Trophoblast cell (in vitro differentiated cells and primary cell): Measurements from ENCODE around the gene TBC1D3E. TPM values are rescaled to one million over a fixed set of nuclear protein-coding genes. Genes with fewer than 3 reads are reported as not detected.
"Not testable (repeated sequence)": the region's sequence is repeated elsewhere in the genome, so short reads cannot be mapped to it uniquely, and the experiment has no call there.

ENCODE experiments used
- DNase-seq, 2 donors: peaks; one replicate each; pipeline ENCODE4 v3.0.0-alpha.2; 2016
- H2AFZ ChIP-seq: 2 replicates; pipeline ENCODE4 v1.6.1; 2013; ENCODE audit warnings: low read length, moderate library complexity, mild to moderate bottlenecking; ENCODE audit not compliant: insufficient read depth, poor library complexity
- H2AK5ac ChIP-seq: 2 replicates; pipeline ENCODE4 v1.6.1; 2013; ENCODE audit warnings: mild to moderate bottlenecking, low read length
- H2BK120ac ChIP-seq: 2 replicates; pipeline ENCODE4 v1.6.1; 2013; ENCODE audit warnings: low read length, mild to moderate bottlenecking, moderate library complexity; ENCODE audit not compliant: insufficient read depth, poor library complexity
- H2BK12ac ChIP-seq: 2 replicates; pipeline ENCODE4 v1.6.1; 2013; ENCODE audit warnings: mild to moderate bottlenecking, low read length, moderate library complexity
- H2BK5ac ChIP-seq: 2 replicates; pipeline ENCODE4 v1.6.1; 2013; ENCODE audit warnings: low read length, low read depth, moderate library complexity, mild to moderate bottlenecking; ENCODE audit not compliant: poor library complexity
- H3K14ac ChIP-seq: 2 replicates; pipeline ENCODE4 v1.6.1; 2013; ENCODE audit warnings: mild to moderate bottlenecking, low read length
- H3K18ac ChIP-seq: 2 replicates; pipeline ENCODE4 v1.6.1; 2013; ENCODE audit warnings: mild to moderate bottlenecking, low read length
- H3K23ac ChIP-seq: 2 replicates; pipeline ENCODE4 v1.6.1; 2013; ENCODE audit warnings: low read length
- H3K27ac ChIP-seq: 2 replicates; pipeline ENCODE4 v1.5.1; 2013; ENCODE audit warnings: low read depth, mild to moderate bottlenecking, inconsistent platforms, low read length, moderate library complexity
- H3K27me3 ChIP-seq: 2 replicates; pipeline ENCODE4 v1.6.1; 2013; ENCODE audit warnings: inconsistent platforms, mild to moderate bottlenecking, low read length, moderate library complexity; ENCODE audit not compliant: insufficient read depth
- H3K36me3 ChIP-seq, 2 experiments: 1 replicate in 1 of 2; 2 replicates in 1 of 2; pipeline ENCODE4 v1.6.1; 2013; ENCODE audit warnings: low read length in 2 of 2, mild to moderate bottlenecking in 2 of 2, moderate library complexity in 1 of 2; ENCODE audit not compliant: insufficient read depth in 2 of 2, control insufficient read depth in 1 of 2
- H3K4ac ChIP-seq: 2 replicates; pipeline ENCODE4 v1.6.1; 2013; ENCODE audit warnings: low read depth, mild to moderate bottlenecking, low read length, moderate library complexity
- H3K4me1 ChIP-seq, 2 experiments: 1 replicate in 1 of 2; 2 replicates in 1 of 2; pipeline ENCODE4 v1.6.1; 2013; ENCODE audit warnings: low read length in 2 of 2, mild to moderate bottlenecking in 2 of 2, moderate library complexity in 1 of 2; ENCODE audit not compliant: insufficient read depth in 2 of 2, control insufficient read depth in 1 of 2
- H3K4me2 ChIP-seq: 2 replicates; pipeline ENCODE4 v1.6.1; 2013; ENCODE audit warnings: inconsistent platforms, mild to moderate bottlenecking, low read length, moderate library complexity
- H3K4me3 ChIP-seq: 2 replicates; pipeline ENCODE4 v1.5.1; 2013; ENCODE audit warnings: mild to moderate bottlenecking, low read depth, low read length, inconsistent platforms
- H3K79me1 ChIP-seq: one replicate; pipeline ENCODE4 v1.6.1; 2013; ENCODE audit warnings: low read length
- H3K79me2 ChIP-seq: 2 replicates; pipeline ENCODE4 v1.6.1; 2013; ENCODE audit warnings: low read length, mild to moderate bottlenecking; ENCODE audit not compliant: control insufficient read depth, insufficient read depth, poor library complexity
- H3K9ac ChIP-seq: 2 replicates; pipeline ENCODE4 v1.6.1; 2013; ENCODE audit warnings: mild to moderate bottlenecking, low read length
- H3K9me3 ChIP-seq: 2 replicates; pipeline ENCODE4 v1.6.1; 2013; ENCODE audit warnings: low read depth, mild to moderate bottlenecking, control low read depth, inconsistent platforms, low read length; ENCODE audit not compliant: insufficient read depth
- H4K12ac ChIP-seq: 2 replicates; pipeline ENCODE4 v1.6.1; 2013; ENCODE audit warnings: low read depth, mild to moderate bottlenecking, low read length, moderate library complexity
- H4K8ac ChIP-seq: 2 replicates; pipeline ENCODE4 v1.6.1; 2013; ENCODE audit warnings: low read depth, mild to moderate bottlenecking, low read length, moderate library complexity
- H4K91ac ChIP-seq: one replicate; pipeline ENCODE4 v1.6.1; 2013; ENCODE audit warnings: low read depth, mild to moderate bottlenecking, low read length, moderate library complexity
- WGBS: extraction: QIAGEN DNeasy Blood & Tissue Kit; methylation state at CpG from one replicate; pipeline ENCODE4 v1.1.7; 2013; ENCODE audit warnings: missing lambda C conversion rate; ENCODE audit not compliant: insufficient read length, insufficient coverage; ENCODE audit errors: extremely low coverage; 5-methylcytosine and 5-hydroxymethylcytosine counted together
- polyA plus RNA-seq: library from polyadenylated mRNA; stranded (reverse); fragments of 200-250 nt; gene quantifications from 2 replicates; pipeline ENCODE4 v1.2.3, GENCODE V29; 2013

TBC1D3E gene
- polyA plus RNA-seq, result not detected in 2 replicates

DNA sequence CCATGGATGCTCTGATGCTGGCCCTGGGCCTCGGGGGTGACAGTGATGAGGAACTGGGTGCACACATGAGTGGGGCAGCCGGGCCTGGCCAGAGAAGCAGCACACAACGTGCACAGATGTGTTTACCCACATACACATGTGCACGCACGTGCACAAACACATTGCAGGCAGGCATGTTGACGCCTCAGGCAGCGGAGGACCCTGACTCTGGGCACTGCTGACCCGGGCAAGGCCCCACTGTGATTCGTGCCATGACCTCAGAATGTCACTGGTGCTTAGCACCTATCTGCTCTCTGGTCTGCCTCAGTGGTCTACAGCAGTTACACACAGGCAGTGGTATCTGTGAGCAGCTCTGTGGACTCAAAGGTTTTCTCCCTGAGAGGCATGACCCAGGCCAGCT, at the start of gene TBC1D3E:
TBC1D3E (plus strand) TSS at position 301 of the 400 bp plus-strand sequence. CDS start 1,545 bp downstream, outside the sequence.
- not testable (repeated sequence) for H3K9ac ChIP-seq, H3K79me1 ChIP-seq, H3K4ac ChIP-seq, H2AFZ ChIP-seq, H3K4me2 ChIP-seq, H2AK5ac ChIP-seq, H3K23ac ChIP-seq, H3K79me2 ChIP-seq, H3K4me3 ChIP-seq, H4K91ac ChIP-seq, H3K4me1 ChIP-seq, H2BK12ac ChIP-seq, H3K36me3 ChIP-seq, H4K12ac ChIP-seq, H3K18ac ChIP-seq, H3K14ac ChIP-seq, H3K27ac ChIP-seq, H3K27me3 ChIP-seq, H2BK120ac ChIP-seq, H3K9me3 ChIP-seq, H4K8ac ChIP-seq, DNase-seq, H2BK5ac ChIP-seq
- no CpG with 5 or more reads among the region's 9 CpGs for WGBS

DNA sequence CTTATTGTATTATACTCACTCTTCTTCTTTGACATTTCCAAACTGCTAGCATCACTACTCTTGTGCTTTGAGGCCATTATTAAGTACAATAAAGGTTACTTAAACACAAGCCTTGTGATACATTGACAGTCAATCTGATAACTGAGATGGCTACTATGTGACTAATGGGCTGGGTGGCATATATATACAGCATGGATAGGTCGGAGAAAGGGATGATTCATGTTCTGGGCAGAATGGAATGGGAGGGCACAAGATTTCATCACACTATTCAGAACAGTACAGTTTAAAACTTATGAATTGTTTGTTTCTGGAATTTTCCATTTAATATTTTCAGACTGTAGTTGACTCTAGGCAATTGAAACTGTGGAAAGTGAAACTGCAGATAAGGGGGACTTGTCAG, 40.4 kb upstream of the TBC1D3E start:
- H3K18ac ChIP-seq, H3K4me3 ChIP-seq, H3K14ac ChIP-seq, H3K27ac ChIP-seq, H3K23ac ChIP-seq, H4K8ac ChIP-seq, H3K9me3 ChIP-seq, H3K27me3 ChIP-seq, H3K9ac ChIP-seq, H3K36me3 ChIP-seq, H4K91ac ChIP-seq, H2BK12ac ChIP-seq, H2BK120ac ChIP-seq, DNase-seq, H3K79me2 ChIP-seq, H3K79me1 ChIP-seq, H4K12ac ChIP-seq, H3K4me2 ChIP-seq, H2BK5ac ChIP-seq, H2AFZ ChIP-seq, H3K4ac ChIP-seq, H3K4me1 ChIP-seq, H2AK5ac ChIP-seq: not testable (repeated sequence)
- WGBS, result no CpG with 5 or more reads among the region's 1 CpG

DNA sequence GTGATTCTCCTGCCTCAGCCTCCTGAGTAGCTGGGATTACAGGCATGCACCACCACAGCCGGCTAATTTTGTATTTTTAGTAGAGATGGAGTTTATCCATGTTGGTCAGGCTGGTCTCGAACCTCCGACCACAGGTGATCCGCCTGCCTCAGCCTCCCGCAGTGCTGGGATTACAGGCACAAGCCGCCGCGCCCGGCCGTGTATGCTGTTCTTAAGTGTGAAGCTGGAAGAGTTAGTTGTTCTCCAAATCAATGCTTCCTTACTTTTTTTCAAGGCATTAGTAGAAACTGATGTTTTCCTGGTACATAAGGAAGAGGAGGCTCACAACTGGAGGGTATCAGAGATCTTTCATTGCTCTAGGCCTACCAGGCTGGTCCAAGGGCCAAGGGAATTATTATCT, 39.6 kb upstream of the TBC1D3E start:
- WGBS, result no CpG with 5 or more reads among the region's 10 CpGs
- H4K8ac ChIP-seq, H3K9me3 ChIP-seq, H3K27me3 ChIP-seq, H4K12ac ChIP-seq, H2BK120ac ChIP-seq, H2AFZ ChIP-seq, H2AK5ac ChIP-seq, DNase-seq, H3K23ac ChIP-seq, H4K91ac ChIP-seq, H3K9ac ChIP-seq, H3K4me2 ChIP-seq, H3K4me3 ChIP-seq, H3K27ac ChIP-seq, H2BK5ac ChIP-seq, H3K18ac ChIP-seq, H2BK12ac ChIP-seq, H3K36me3 ChIP-seq, H3K4ac ChIP-seq, H3K4me1 ChIP-seq, H3K14ac ChIP-seq, H3K79me2 ChIP-seq, H3K79me1 ChIP-seq: not testable (repeated sequence)

DNA sequence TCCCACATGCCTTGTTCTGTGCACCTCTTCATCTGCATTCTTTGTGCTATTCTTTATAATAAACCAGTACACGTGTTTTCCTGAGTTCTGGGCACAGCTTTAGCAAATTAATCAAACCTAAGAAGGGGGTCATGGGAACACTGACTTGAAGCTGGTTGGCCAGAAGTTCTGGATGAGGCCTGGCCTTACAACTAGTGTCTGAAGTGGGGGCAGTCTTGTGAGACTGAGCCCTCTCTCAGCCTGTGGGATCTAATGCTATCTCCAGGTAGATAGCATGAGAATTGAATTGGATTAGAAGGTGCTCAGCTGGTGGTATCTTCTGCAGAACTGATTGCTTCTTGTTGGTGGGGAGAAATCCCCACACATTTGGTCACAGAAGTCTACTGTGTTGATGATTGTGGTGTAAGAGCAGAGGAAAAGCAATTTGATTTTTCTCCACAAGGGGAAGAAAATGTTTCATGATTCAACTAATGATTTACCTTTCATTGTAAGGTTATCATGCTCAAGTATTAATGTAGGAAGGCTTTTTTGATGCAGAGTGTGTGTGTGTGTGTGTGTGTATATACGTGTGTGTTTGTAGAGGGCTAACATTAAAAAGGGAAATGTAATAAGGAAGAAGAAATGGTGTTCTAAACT, 33.6 kb upstream of the TBC1D3E start:
- WGBS, result no CpG with 5 or more reads among the region's 2 CpGs
- H2BK5ac ChIP-seq, H4K91ac ChIP-seq, H3K79me2 ChIP-seq, H3K27ac ChIP-seq, H2BK120ac ChIP-seq, H3K79me1 ChIP-seq, H3K27me3 ChIP-seq, H3K14ac ChIP-seq, H2AK5ac ChIP-seq, H3K4ac ChIP-seq, H3K18ac ChIP-seq, H3K36me3 ChIP-seq, H3K4me1 ChIP-seq, H3K9me3 ChIP-seq, H3K23ac ChIP-seq, H3K4me2 ChIP-seq, H4K8ac ChIP-seq, H2AFZ ChIP-seq, H3K9ac ChIP-seq, H4K12ac ChIP-seq, H2BK12ac ChIP-seq, DNase-seq, H3K4me3 ChIP-seq: not testable (repeated sequence)
